Stimulated activated CD4-positive, alpha-beta T cell treated with anti-CD3 and anti-CD28 coated beads, Interleukin-1b, Interleukin-23, amount 100 ng/mL, for 48 hours (primary cell): ENCODE data around the gene SLC38A9.

Experiments used
- DNase-seq: peaks from one replicate; pipeline ENCODE4 v3.0.0-alpha.2; 2020

The SLC38A9 gene

GRCh38 chr5:55645304-55645703, 66.8 kb downstream of the SLC38A9 start:
- DNase-seq = no peak

- DNase-seq = no peak
Observed at GRCh38 chr5:55638455-55638854, 73.7 kb downstream of the SLC38A9 start.

GRCh38 chr5:55638051-55638450, 74.1 kb downstream of the SLC38A9 start:
- no peak for DNase-seq

- no peak for DNase-seq
Observed at GRCh38 chr5:55636683-55637082, 75.4 kb downstream of the SLC38A9 start.

GRCh38 chr5:55636177-55636576, 75.9 kb downstream of the SLC38A9 start:
- no peak for DNase-seq

GRCh38 chr5:55634866-55635265, 77.3 kb downstream of the SLC38A9 start:
- DNase-seq = no peak

GRCh38 chr5:55634209-55634805, 77.8 kb downstream of the SLC38A9 start:
- no peak for DNase-seq

- no peak for DNase-seq
Observed at GRCh38 chr5:55633574-55634208, 78.4 kb downstream of the SLC38A9 start.

- DNase-seq = no peak
Observed at GRCh38 chr5:55629815-55630214, 82.3 kb downstream of the SLC38A9 start.

- DNase-seq = no peak
Observed at GRCh38 chr5:55626790-55627189, 85.3 kb downstream of the SLC38A9 start.

GRCh38 chr5:55625913-55626312, 86.2 kb downstream of the SLC38A9 start:
- DNase-seq = no peak

GRCh38 chr5:55625589-55625909, 86.6 kb downstream of the SLC38A9 start:
- no peak for DNase-seq

GRCh38 chr5:55624841-55625588, 87.1 kb downstream of the SLC38A9 start:
- DNase-seq = no peak

- DNase-seq = no peak
Observed at GRCh38 chr5:55623789-55624188, 88.3 kb downstream of the SLC38A9 start.

- no peak for DNase-seq
Observed at GRCh38 chr5:55622460-55622859, 89.7 kb downstream of the SLC38A9 start.

- DNase-seq = no peak
Observed at GRCh38 chr5:55621229-55621628, 90.9 kb downstream of the SLC38A9 start.

- no peak for DNase-seq
Observed at GRCh38 chr5:55620766-55621160, 91.4 kb downstream of the SLC38A9 start.

- DNase-seq = no peak
Observed at GRCh38 chr5:55620009-55620765, 91.9 kb downstream of the SLC38A9 start.

- no peak for DNase-seq
Observed at GRCh38 chr5:55618318-55618717, 93.8 kb downstream of the SLC38A9 start.

GRCh38 chr5:55613112-55613868, 98.8 kb downstream of the SLC38A9 start:
- DNase-seq = no peak

- no peak for DNase-seq
Observed at GRCh38 chr5:55610542-55610941, 101.6 kb downstream of the SLC38A9 start.

- DNase-seq = no peak
Observed at GRCh38 chr5:55609413-55609812, 102.7 kb downstream of the SLC38A9 start.
